Parathyroid adenoma (tissue), 2 donors: ENCODE measurements around the gene PDSS2.

Source experiments
- H2AFZ ChIP-seq: fragments of 300-600 bp; sonication (generic); one replicate; pipeline ENCODE4 v1.7.0; 2017; ENCODE audit warnings: antibody characterized with exemption, mild to moderate bottlenecking
- H3K27ac ChIP-seq: fragments of 300-600 bp; sonication (generic); one replicate; pipeline ENCODE4 v1.7.0; 2017
- H3K27me3 ChIP-seq: fragments of 300-600 bp; sonication (generic); one replicate; pipeline ENCODE4 v1.7.0; 2017; ENCODE audit warnings: low read length; ENCODE audit not compliant: control insufficient read depth, insufficient read depth
- H3K36me3 ChIP-seq: fragments of 300-600 bp; sonication (generic); one replicate; pipeline ENCODE4 v1.7.0; 2017; ENCODE audit warnings: low read length; ENCODE audit not compliant: control insufficient read depth, insufficient read depth
- H3K4me1 ChIP-seq: fragments of 300-600 bp; sonication (generic); one replicate; pipeline ENCODE4 v1.7.0; 2017; ENCODE audit warnings: control low read depth
- H3K4me2 ChIP-seq: fragments of 300-600 bp; sonication (generic); one replicate; pipeline ENCODE4 v1.7.0; 2017; ENCODE audit warnings: low read length
- H3K4me3 ChIP-seq: fragments of 300-600 bp; sonication (generic); one replicate; pipeline ENCODE4 v1.7.0; 2017; ENCODE audit warnings: low read depth, low read length
- H3K79me2 ChIP-seq: fragments of 300-600 bp; sonication (generic); one replicate; pipeline ENCODE4 v1.7.0; 2017; ENCODE audit warnings: control low read depth
- H3K9ac ChIP-seq: fragments of 300-600 bp; sonication (generic); one replicate; pipeline ENCODE4 v1.7.0; 2017; ENCODE audit warnings: mild to moderate bottlenecking
- H3K9me3 ChIP-seq: fragments of 300-600 bp; sonication (generic); one replicate; pipeline ENCODE4 v1.7.0; 2017; ENCODE audit warnings: low read length; ENCODE audit not compliant: control insufficient read depth
- TF ChIP-seq, protein P1 (sequence below): fragments of 300-600 bp; sonication (generic); IDR thresholded peaks from one replicate; pipeline ENCODE4 v1.7.0; 2017; ENCODE audit warnings: antibody characterized with exemption, mild to moderate bottlenecking
- donor health status: primary hyperparathyroidism.

The PDSS2 gene

GRCh38 chr6:107473660-107474059 lies 14.3 kb upstream of the PDSS2 start:
- Histone ChIP-seq H3K9me3 (no peaks in the 10 kb centered on the region), H3K4me2 (no peak overlapping the region), H3K4me3 (no peak overlapping the region), H3K27me3 (no peaks in the 10 kb centered on the region), H3K9ac (no peak overlapping the region), H3K4me1 (peaks cover 5% of the 10 kb centered on the region), H3K79me2 (no peaks in the 10 kb centered on the region), H3K27ac (no peak overlapping the region), H3K36me3 (no peaks in the 10 kb centered on the region), H2AFZ (no peak overlapping the region)
- TF ChIP-seq, protein P1, sequence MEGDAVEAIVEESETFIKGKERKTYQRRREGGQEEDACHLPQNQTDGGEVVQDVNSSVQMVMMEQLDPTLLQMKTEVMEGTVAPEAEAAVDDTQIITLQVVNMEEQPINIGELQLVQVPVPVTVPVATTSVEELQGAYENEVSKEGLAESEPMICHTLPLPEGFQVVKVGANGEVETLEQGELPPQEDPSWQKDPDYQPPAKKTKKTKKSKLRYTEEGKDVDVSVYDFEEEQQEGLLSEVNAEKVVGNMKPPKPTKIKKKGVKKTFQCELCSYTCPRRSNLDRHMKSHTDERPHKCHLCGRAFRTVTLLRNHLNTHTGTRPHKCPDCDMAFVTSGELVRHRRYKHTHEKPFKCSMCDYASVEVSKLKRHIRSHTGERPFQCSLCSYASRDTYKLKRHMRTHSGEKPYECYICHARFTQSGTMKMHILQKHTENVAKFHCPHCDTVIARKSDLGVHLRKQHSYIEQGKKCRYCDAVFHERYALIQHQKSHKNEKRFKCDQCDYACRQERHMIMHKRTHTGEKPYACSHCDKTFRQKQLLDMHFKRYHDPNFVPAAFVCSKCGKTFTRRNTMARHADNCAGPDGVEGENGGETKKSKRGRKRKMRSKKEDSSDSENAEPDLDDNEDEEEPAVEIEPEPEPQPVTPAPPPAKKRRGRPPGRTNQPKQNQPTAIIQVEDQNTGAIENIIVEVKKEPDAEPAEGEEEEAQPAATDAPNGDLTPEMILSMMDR = no peak

DNA sequence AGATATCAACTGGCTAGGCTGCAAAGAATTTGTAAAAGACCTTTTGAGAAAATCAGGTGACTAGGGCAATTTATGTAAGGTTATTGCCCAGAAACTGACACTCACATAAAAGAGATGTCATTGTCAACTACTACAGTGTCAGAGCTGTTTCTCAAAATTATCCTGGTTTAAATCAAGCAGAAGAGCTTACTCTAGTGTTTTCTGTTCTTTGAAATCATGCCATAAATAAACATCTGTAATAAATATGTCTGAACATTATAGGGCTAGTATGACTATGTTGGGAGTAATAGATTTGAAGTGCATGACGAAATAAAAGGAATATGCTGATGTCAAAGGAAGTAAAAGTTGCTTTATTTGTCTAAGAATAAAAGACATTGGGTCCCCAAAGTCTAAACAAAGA lies 11.0 kb upstream of the PDSS2 start:
- TF ChIP-seq, protein P1 = no peak
- no peaks in the 10 kb centered on the region for H3K36me3 ChIP-seq

DNA sequence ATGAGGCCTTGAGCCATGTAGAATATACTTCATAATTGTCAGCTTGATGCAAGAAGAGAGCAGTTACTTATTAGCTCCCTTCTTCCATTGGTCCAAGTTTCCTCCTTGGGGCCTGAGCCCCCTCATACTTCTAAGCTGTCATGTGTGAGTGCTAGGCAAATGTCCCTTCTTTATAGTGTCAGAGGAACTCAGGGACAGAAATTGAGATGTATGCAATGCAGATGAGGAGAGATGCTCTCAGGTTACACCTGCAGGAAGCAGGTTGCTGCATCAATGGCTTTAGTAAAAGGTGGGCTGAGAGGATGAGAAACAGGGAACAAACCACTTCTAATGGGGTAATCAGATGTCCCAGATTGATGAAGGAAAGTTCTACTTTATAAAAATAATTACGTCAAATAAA lies 6.7 kb upstream of the PDSS2 start:
- H3K4me2 ChIP-seq = no peak overlapping the region
- H3K9ac ChIP-seq = no peak overlapping the region
- H3K9me3 ChIP-seq = no peaks in the 10 kb centered on the region
- no peaks in the 10 kb centered on the region for H3K27me3 ChIP-seq
- H3K36me3 ChIP-seq = no peaks in the 10 kb centered on the region
- TF ChIP-seq, protein P1 = no peak
- H3K4me3 ChIP-seq = no peak overlapping the region
- no peaks in the 10 kb centered on the region for H3K79me2 ChIP-seq
- peak overlapping the region; percentile 13 for H2AFZ ChIP-seq
- no peak overlapping the region for H3K27ac ChIP-seq
- H3K4me1 ChIP-seq = no peaks in the 10 kb centered on the region

More for the DNA sequence above, 11.0 kb upstream of the PDSS2 start:
- Histone ChIP-seq H3K4me2 (no peak overlapping the region), H3K27ac (no peak overlapping the region), H2AFZ (no peak overlapping the region), H3K4me3 (no peak overlapping the region), H3K9ac (no peak overlapping the region), H3K27me3 (no peaks in the 10 kb centered on the region), H3K4me1 (no peaks in the 10 kb centered on the region), H3K9me3 (no peaks in the 10 kb centered on the region), H3K79me2 (no peaks in the 10 kb centered on the region)

GRCh38 chr6:107460083-107460631 lies 793 bp upstream of the PDSS2 start:
- peaks cover 4% of the 10 kb centered on the region for H3K79me2 ChIP-seq
- H3K36me3 ChIP-seq = no peaks in the 10 kb centered on the region
- peak overlapping the region; percentile 78 for H3K4me3 ChIP-seq
- H3K4me2 ChIP-seq = peak overlapping the region; percentile 63
- H3K27me3 ChIP-seq = no peaks in the 10 kb centered on the region
- H3K9ac ChIP-seq = no peak overlapping the region
- H3K27ac ChIP-seq = peak overlapping the region; percentile 75
- TF ChIP-seq, protein P1 = no peak
- H3K9me3 ChIP-seq = peaks cover 2% of the 10 kb centered on the region
- peak overlapping the region; percentile 87 for H2AFZ ChIP-seq
- no peaks in the 10 kb centered on the region for H3K4me1 ChIP-seq

DNA sequence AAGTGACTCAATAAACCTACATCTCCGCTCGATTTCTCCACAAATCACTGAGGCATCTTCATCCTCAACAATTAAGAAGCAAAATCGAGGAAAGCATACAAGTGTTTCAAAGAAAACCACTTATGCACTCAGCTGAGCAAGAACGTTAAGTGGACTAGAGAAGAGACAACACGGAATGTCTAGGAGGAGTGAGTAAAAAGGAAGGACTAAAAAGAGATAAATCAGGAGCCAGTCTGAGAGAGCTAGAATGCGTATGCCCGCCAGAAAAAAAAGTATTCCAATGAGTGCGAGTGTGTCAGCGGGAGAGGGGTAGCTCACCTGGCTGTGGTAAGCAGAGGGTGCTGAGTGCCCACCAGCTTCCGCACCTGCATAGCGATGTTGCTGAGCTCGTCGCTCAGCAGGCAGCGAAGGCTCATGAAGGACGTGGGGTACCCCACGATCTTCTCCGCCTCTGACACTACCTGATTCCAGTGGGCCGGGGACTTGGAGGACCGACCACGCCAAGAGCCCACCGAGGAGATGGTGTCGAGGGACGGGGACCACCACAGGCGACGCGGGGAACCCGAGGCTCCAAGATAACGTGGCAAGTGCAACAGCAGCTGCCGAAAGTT lies 587 bp downstream of the PDSS2 start:
- no peaks in the 10 kb centered on the region for H3K27me3 ChIP-seq
- H2AFZ ChIP-seq = peak overlapping the region; percentile 87
- TF ChIP-seq, protein P1 = no peak
- peak overlapping the region; percentile 41 for H3K9ac ChIP-seq
- peaks cover 2% of the 10 kb centered on the region for H3K9me3 ChIP-seq
- H3K4me2 ChIP-seq = peak overlapping the region; percentile 63
- H3K36me3 ChIP-seq = no peaks in the 10 kb centered on the region
- peak overlapping the region; percentile 75 for H3K27ac ChIP-seq
- H3K4me1 ChIP-seq = no peaks in the 10 kb centered on the region
- peak overlapping the region; percentile 78 for H3K4me3 ChIP-seq
- H3K79me2 ChIP-seq = peaks cover 4% of the 10 kb centered on the region
